ENCODE measurements around the gene MICAL3. TPM values are rescaled to one million over a fixed set of nuclear protein-coding genes. Genes with fewer than 3 reads are reported as not detected.

Gene MICAL3
- total and polyA plus RNA-seq, 7 donors, result 9.6 to 94.2 (median 35.0) TPM

GRCh38 chr22:17807578-17808410 lies 216.6 kb downstream of the MICAL3 start:
- peaks cover 0 to 6% (median 1%) of the 10 kb centered on the region in 4 donors for H3K4me1 ChIP-seq
- intact Hi-C loops (cut with DNase I), result no loop called here
- peaks cover 13 to 100% (median 49%) of the 10 kb centered on the region in 4 donors for H3K36me3 ChIP-seq
- no peak for DNase-seq
- H3K27ac ChIP-seq, result peak overlapping the region in 2 of 4 donors; percentile 41 to 50
- WGBS, 2 donors, result 85 to 89% methylated on average over 18 of the region's 18 CpGs
- H3K27me3 ChIP-seq, result no peaks in the 10 kb centered on the region
- no peaks in the 10 kb centered on the region for H3K9me3 ChIP-seq
- no peak overlapping the region for H3K4me3 ChIP-seq
- TF ChIP-seq, protein P1, sequence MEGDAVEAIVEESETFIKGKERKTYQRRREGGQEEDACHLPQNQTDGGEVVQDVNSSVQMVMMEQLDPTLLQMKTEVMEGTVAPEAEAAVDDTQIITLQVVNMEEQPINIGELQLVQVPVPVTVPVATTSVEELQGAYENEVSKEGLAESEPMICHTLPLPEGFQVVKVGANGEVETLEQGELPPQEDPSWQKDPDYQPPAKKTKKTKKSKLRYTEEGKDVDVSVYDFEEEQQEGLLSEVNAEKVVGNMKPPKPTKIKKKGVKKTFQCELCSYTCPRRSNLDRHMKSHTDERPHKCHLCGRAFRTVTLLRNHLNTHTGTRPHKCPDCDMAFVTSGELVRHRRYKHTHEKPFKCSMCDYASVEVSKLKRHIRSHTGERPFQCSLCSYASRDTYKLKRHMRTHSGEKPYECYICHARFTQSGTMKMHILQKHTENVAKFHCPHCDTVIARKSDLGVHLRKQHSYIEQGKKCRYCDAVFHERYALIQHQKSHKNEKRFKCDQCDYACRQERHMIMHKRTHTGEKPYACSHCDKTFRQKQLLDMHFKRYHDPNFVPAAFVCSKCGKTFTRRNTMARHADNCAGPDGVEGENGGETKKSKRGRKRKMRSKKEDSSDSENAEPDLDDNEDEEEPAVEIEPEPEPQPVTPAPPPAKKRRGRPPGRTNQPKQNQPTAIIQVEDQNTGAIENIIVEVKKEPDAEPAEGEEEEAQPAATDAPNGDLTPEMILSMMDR (IDR thresholded peaks at IDR 0.05), result no peak
- TF ChIP-seq POLR2A (IDR thresholded peaks at IDR 0.05) (no peak), POLR2AphosphoS5 (IDR thresholded peaks at IDR 0.05) (no peak), EP300 (IDR thresholded peaks at IDR 0.05) (no peak)

GRCh38 chr22:17807086-17807485 lies 217.3 kb downstream of the MICAL3 start:
- intact Hi-C loops (cut with DNase I), result no loop called here
- H3K4me3 ChIP-seq, result no peak overlapping the region
- 96% methylated on average over 10 of the region's 10 CpGs for WGBS, 2 donors
- DNase-seq, result no peak
- no peaks in the 10 kb centered on the region for H3K27me3 ChIP-seq
- no peaks in the 10 kb centered on the region for H3K9me3 ChIP-seq
- H3K27ac ChIP-seq, result peak overlapping the region in 2 of 4 donors; percentile 41 to 50
- H3K4me1 ChIP-seq, result peaks cover 0 to 6% (median 1%) of the 10 kb centered on the region in 4 donors
- peaks cover 13 to 96% (median 45%) of the 10 kb centered on the region in 4 donors for H3K36me3 ChIP-seq
- TF ChIP-seq EP300 (IDR thresholded peaks at IDR 0.05), result no peak
- TF ChIP-seq POLR2AphosphoS5 (IDR thresholded peaks at IDR 0.05), result no peak
- TF ChIP-seq, protein P1 (IDR thresholded peaks at IDR 0.05), result no peak
- TF ChIP-seq POLR2A (IDR thresholded peaks at IDR 0.05), result no peak

GRCh38 chr22:17806437-17806836 lies 217.9 kb downstream of the MICAL3 start:
- Histone ChIP-seq H3K27me3 (no peaks in the 10 kb centered on the region), H3K27ac (no peak overlapping the region), H3K4me3 (no peak overlapping the region), H3K9me3 (no peaks in the 10 kb centered on the region), H3K36me3 (peaks cover 12 to 89% (median 38%) of the 10 kb centered on the region in 4 donors), H3K4me1 (peaks cover 0 to 6% (median 1%) of the 10 kb centered on the region in 4 donors)
- 24 to 78% methylated on average over 2 of the region's 2 CpGs for WGBS, 2 donors
- no peak for TF ChIP-seq EP300 (IDR thresholded peaks at IDR 0.05)
- TF ChIP-seq POLR2A (IDR thresholded peaks at IDR 0.05), result no peak
- TF ChIP-seq, protein P1 (IDR thresholded peaks at IDR 0.05), result no peak
- TF ChIP-seq POLR2AphosphoS5 (IDR thresholded peaks at IDR 0.05), result no peak
- DNase-seq, result no peak
- intact Hi-C loops (cut with DNase I), result no loop called here

- intact Hi-C loops (cut with DNase I), result no loop called here
- Histone ChIP-seq H3K27ac (no peak overlapping the region), H3K27me3 (no peaks in the 10 kb centered on the region), H3K4me3 (no peak overlapping the region), H3K36me3 (peaks cover 4 to 70% (median 31%) of the 10 kb centered on the region in 4 donors), H3K9me3 (no peaks in the 10 kb centered on the region), H3K4me1 (peaks cover 0 to 6% (median 1%) of the 10 kb centered on the region in 4 donors)
- TF ChIP-seq POLR2AphosphoS5 (IDR thresholded peaks at IDR 0.05), result no peak
- TF ChIP-seq EP300 (IDR thresholded peaks at IDR 0.05), result no peak
- TF ChIP-seq, protein P1 (IDR thresholded peaks at IDR 0.05), result no peak
- no peak for TF ChIP-seq POLR2A (IDR thresholded peaks at IDR 0.05)
- 93 to 96% methylated on average over 22 of the region's 22 CpGs for WGBS, 2 donors
- DNase-seq, result no peak
These were observed 219.9 kb downstream of the MICAL3 start for GRCh38 chr22:17804331-17805080.
